ENCODE data around the gene RAB1A. TPM values are rescaled to one million over a fixed set of nuclear protein-coding genes. Genes with fewer than 3 reads are reported as not detected.
"Not testable (repeated sequence)": the region's sequence is repeated elsewhere in the genome, so short reads cannot be mapped to it uniquely, and the experiment has no call there.

The RAB1A gene
- total and polyA plus RNA-seq, 7 donors: 61.9 to 209 (median 88.1) TPM

DNA sequence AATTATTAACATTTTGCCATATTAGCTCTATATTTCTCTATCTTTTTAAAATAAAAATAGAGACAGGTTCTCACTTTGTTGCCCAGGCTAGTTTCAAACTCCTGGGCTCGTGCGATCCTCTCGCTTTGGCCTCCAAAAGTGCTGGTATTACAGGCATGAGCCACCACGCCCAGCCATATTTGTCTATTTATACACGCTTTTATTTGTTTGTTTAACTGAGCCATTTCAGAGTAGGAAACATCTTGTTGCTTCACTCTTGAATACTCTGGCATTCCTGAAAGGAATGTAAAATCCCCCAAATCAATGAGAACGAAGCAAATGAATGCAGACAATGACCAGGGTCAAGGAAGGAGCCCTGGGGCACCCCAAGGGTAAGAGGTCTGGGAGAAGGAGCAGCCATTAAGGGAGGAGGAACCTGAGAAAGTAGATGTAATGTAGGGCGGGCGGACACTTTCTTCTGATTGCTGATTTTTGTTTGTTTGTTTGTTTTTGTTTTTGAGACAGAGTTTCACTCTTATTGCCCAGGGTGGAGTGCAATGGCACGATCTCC lies 31.7 kb upstream of the RAB1A start:
- H3K9me3 ChIP-seq: no peaks in the 10 kb centered on the region
- H3K27ac ChIP-seq: no peak overlapping the region
- no peak overlapping the region for H3K4me3 ChIP-seq
- DNase-seq: no peak
- WGBS, 2 donors: 43 to 72% methylated on average over 9 of the region's 9 CpGs
- no peak for TF ChIP-seq POLR2A (IDR thresholded peaks at IDR 0.05)
- TF ChIP-seq, protein P1, sequence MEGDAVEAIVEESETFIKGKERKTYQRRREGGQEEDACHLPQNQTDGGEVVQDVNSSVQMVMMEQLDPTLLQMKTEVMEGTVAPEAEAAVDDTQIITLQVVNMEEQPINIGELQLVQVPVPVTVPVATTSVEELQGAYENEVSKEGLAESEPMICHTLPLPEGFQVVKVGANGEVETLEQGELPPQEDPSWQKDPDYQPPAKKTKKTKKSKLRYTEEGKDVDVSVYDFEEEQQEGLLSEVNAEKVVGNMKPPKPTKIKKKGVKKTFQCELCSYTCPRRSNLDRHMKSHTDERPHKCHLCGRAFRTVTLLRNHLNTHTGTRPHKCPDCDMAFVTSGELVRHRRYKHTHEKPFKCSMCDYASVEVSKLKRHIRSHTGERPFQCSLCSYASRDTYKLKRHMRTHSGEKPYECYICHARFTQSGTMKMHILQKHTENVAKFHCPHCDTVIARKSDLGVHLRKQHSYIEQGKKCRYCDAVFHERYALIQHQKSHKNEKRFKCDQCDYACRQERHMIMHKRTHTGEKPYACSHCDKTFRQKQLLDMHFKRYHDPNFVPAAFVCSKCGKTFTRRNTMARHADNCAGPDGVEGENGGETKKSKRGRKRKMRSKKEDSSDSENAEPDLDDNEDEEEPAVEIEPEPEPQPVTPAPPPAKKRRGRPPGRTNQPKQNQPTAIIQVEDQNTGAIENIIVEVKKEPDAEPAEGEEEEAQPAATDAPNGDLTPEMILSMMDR (IDR thresholded peaks at IDR 0.05): no peak
- TF ChIP-seq EP300 (IDR thresholded peaks at IDR 0.05): no peak
- no peak for TF ChIP-seq POLR2AphosphoS5 (IDR thresholded peaks at IDR 0.05)
- no peaks in the 10 kb centered on the region for H3K36me3 ChIP-seq
- intact Hi-C loops (cut with DNase I): no loop called here
- H3K27me3 ChIP-seq: no peaks in the 10 kb centered on the region
- peaks cover 0 to 14% (median 10%) of the 10 kb centered on the region in 4 donors for H3K4me1 ChIP-seq

DNA sequence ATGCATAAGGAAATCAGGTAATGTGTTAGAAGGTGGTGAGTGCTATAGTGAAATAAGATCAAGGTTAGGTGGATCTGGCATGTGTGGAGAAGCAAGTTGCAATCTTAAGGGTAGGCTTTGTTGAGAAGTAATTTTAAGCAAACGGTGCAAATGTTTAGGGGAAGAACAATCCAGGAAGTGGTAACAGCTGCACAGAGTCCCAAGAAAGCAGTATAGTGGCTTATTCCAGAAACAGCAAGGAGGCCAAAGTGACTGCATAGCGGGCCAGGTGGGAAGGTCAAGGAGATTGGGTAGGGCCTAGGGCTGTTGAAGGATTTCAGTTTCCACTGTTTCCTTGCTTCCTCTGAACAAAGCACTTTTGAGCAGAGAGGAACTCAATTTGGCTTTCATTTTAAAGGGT lies 30.0 kb upstream of the RAB1A start:
- H3K27me3 ChIP-seq: no peaks in the 10 kb centered on the region
- no peak overlapping the region for H3K4me3 ChIP-seq
- H3K4me1 ChIP-seq: peaks cover 0 to 14% (median 10%) of the 10 kb centered on the region in 4 donors
- no peak for DNase-seq
- WGBS, 2 donors: 30 to 43% methylated on average over 2 of the region's 2 CpGs
- intact Hi-C loops (cut with DNase I): no loop called here
- no peak for TF ChIP-seq POLR2AphosphoS5 (IDR thresholded peaks at IDR 0.05)
- no peaks in the 10 kb centered on the region for H3K9me3 ChIP-seq
- H3K27ac ChIP-seq: no peak overlapping the region
- no peaks in the 10 kb centered on the region for H3K36me3 ChIP-seq

DNA sequence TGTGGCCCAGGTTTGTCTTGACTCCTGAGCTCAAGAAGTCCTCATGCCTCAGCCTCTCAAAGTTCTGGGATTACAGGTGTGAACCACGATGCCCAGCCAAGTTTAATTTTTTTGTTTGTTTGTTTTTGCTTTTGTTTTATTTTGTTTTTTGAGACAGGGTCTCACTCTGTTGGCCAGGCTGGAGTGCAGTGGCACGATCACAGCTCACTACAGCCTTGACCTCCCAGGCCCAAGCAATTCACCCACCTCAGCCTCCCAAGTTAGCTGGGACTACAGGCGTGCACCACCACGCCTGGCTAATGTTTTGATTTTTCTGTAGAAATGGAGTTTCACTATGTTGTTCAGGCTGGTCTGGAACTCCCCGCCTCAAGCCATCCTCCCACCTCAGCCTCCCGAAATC lies 29.4 kb upstream of the RAB1A start:
- intact Hi-C loops (cut with DNase I): no loop called here
- Histone ChIP-seq H3K4me3 (no peak overlapping the region), H3K27ac (no peak overlapping the region), H3K36me3 (no peaks in the 10 kb centered on the region), H3K9me3 (no peaks in the 10 kb centered on the region), H3K4me1 (peaks cover 0 to 8% (median 4%) of the 10 kb centered on the region in 4 donors), H3K27me3 (no peaks in the 10 kb centered on the region)
- WGBS, 2 donors: 85 to 86% methylated on average over 6 of the region's 6 CpGs
- no peak for DNase-seq
- TF ChIP-seq EP300 (IDR thresholded peaks at IDR 0.05) (no peak), POLR2AphosphoS5 (IDR thresholded peaks at IDR 0.05) (no peak), POLR2A (IDR thresholded peaks at IDR 0.05) (no peak)
- TF ChIP-seq, protein P1 (IDR thresholded peaks at IDR 0.05): no peak

DNA sequence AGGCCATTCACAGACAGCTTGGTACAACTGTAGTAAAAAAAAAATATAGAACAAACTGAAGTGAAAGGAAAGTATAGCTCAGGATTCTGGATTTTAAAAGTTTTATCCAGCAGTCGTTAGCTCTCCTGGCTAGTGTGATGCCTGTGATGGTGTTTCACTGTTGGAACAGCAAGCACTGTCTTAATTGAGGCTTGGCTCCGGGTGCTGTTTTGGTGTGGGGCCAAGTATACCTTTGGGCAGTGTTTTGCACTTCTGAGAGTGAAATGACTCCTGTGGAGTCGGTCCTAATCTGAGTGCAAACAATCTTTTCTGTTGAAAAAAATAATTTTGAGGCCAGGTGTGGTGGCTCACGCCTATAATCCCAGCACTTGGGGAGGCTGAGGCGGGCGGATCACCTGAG lies 28.7 kb upstream of the RAB1A start:
- Histone ChIP-seq H3K9me3 (no peaks in the 10 kb centered on the region), H3K36me3 (no peaks in the 10 kb centered on the region), H3K4me1 (peaks cover 0 to under 1% (median 0%) of the 10 kb centered on the region in 4 donors), H3K27ac (no peak overlapping the region), H3K4me3 (no peak overlapping the region), H3K27me3 (no peaks in the 10 kb centered on the region)
- no peak for DNase-seq
- 23 to 65% methylated on average over 6 of the region's 6 CpGs for WGBS, 2 donors
- TF ChIP-seq, protein P1 (IDR thresholded peaks at IDR 0.05): no peak
- no peak for TF ChIP-seq EP300 (IDR thresholded peaks at IDR 0.05)
- intact Hi-C loops (cut with DNase I): no loop called here

DNA sequence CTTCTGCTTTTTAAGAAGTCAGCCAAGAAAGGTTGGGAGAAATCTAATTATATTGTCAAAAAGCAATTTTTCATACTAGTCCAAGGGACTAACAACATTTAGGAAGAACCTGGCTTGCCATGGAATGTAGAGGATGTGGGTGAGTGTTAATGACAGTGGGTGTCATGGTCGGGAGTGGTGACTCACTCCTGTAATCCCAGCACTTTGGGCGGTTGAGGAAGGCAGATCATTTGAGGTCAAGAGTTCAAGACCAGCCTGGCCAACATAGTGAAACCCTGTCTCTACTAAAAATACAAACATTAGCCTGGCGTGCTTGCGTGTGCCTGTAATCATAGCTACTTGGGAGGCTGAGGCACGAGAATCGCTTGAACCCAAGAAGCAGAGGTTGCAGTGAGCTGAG lies 27.9 kb upstream of the RAB1A start:
- H3K9me3 ChIP-seq; DNase-seq; H3K4me3 ChIP-seq; H3K27me3 ChIP-seq; intact Hi-C loops (cut with DNase I); H3K36me3 ChIP-seq; H3K27ac ChIP-seq; H3K4me1 ChIP-seq: not testable (repeated sequence)
- WGBS, 2 donors: 59 to 66% methylated on average over 6 of the region's 6 CpGs

DNA sequence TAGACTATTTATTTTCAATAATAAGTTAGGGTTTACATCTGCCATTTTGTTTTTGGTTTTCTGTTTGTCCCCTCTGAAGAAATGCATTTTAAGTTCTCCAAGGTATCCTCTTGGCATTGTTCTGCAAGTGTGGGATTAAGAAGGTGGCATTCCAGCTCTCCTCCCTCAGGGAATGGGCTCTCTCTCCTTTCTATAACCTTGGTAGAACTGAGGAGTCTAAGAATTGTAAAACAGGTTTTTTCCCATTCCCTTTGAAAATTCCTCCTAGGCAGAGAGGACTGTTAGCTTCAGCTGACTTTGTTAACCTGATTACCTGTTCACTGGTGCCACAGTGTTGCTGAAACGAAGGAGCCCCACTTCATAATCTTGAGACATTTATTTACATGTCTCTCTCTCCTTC lies 26.1 kb upstream of the RAB1A start:
- 79 to 80% methylated on average over 1 of the region's 1 CpG for WGBS, 2 donors

More for the DNA sequence above, 26.1 kb upstream of the RAB1A start:
- Histone ChIP-seq H3K27me3 (no peaks in the 10 kb centered on the region), H3K4me3 (no peak overlapping the region), H3K36me3 (no peaks in the 10 kb centered on the region), H3K4me1 (no peaks in the 10 kb centered on the region), H3K27ac (no peak overlapping the region), H3K9me3 (no peaks in the 10 kb centered on the region)
- intact Hi-C loops (cut with DNase I): no loop called here
- TF ChIP-seq EP300 (IDR thresholded peaks at IDR 0.05) (no peak), POLR2AphosphoS5 (IDR thresholded peaks at IDR 0.05) (no peak), POLR2A (IDR thresholded peaks at IDR 0.05) (no peak)
- TF ChIP-seq, protein P1 (IDR thresholded peaks at IDR 0.05): no peak
- no peak for DNase-seq

All from sigmoid colon (tissue), 7 donors.